Breast epithelium (tissue), 4 donors: ENCODE data around the gene CNN1. TPM values are rescaled to one million over a fixed set of nuclear protein-coding genes. Genes with fewer than 3 reads are reported as not detected.
"Not testable (repeated sequence)": the region's sequence is repeated elsewhere in the genome, so short reads cannot be mapped to it uniquely, and the experiment has no call there.

ENCODE experiments used
- DNase-seq, 2 donors: peaks; one replicate each; pipeline ENCODE4 v3.0.0-alpha.2; 2019; ENCODE audit warnings: low spot score in 2 of 2
- H3K27ac ChIP-seq, 2 donors: fragments of 200-600 bp; sonication (generic) in 1 of 2; one replicate each; pipeline ENCODE4 v1.5.1; 2016 to 2019; ENCODE audit warnings: mild to moderate bottlenecking in 1 of 2
- H3K27me3 ChIP-seq, 2 donors: fragments of 200-600 bp; sonication (generic) in 1 of 2; one replicate each; pipeline versions ENCODE4 v1.5.1 to v1.6.0; 2017 to 2019; ENCODE audit warnings: control low read depth in 1 of 2, mild to moderate bottlenecking in 1 of 2
- H3K36me3 ChIP-seq: fragments of 200-600 bp; one replicate; pipeline ENCODE4 v1.5.1; 2019
- H3K4me1 ChIP-seq, 2 donors: fragments of 200-600 bp; sonication (generic); one replicate each; pipeline ENCODE4 v1.5.1; 2016 to 2019; ENCODE audit warnings: control low read depth in 1 of 2
- H3K4me3 ChIP-seq, 3 donors: fragments of 200-600 bp; sonication (generic); 1 replicate in 2 of 3; 2 replicates in 1 of 3; pipeline ENCODE4 v1.5.1; 2016 to 2019; ENCODE audit warnings: mild to moderate bottlenecking in 3 of 3, moderate library complexity in 2 of 3
- H3K9me3 ChIP-seq, 2 donors: fragments of 200-600 bp; sonication (generic) in 1 of 2; one replicate each; pipeline ENCODE4 v1.5.1; 2016 to 2019; ENCODE audit warnings: control low read depth in 1 of 2
- CTCF ChIP-seq, 3 donors: fragments of 450-650 bp; IDR thresholded peaks; one replicate each; pipeline ENCODE4 v1.5.1; 2016 to 2017; ENCODE audit warnings: antibody characterized with exemption in 3 of 3, mild to moderate bottlenecking in 3 of 3, moderate library complexity in 3 of 3
- POLR2A ChIP-seq: fragments of 450-650 bp; IDR thresholded peaks from one replicate; pipeline ENCODE4 v1.6.1; 2016; ENCODE audit warnings: antibody characterized with exemption, mild to moderate bottlenecking, moderate library complexity
- POLR2AphosphoS5 ChIP-seq, 3 donors: sonication (generic); formaldehyde crosslinking; IDR thresholded peaks; one replicate each; pipeline ENCODE4 v1.6.1; 2017; ENCODE audit warnings: antibody characterized with exemption in 3 of 3
- intact Hi-C: fragments of 100-400 bp; cut with DNase I; formaldehyde crosslinking; loops from one replicate; pipeline ENCODE4 v1.15.1; 2023; ENCODE audit warnings: low total_unique reads
- total RNA-seq, 3 donors: library from RNA; depleted of rRNA; stranded (reverse); fragments of >200 nt; gene quantifications; one replicate each; pipeline ENCODE4 v1.1.0, GENCODE V29; 2016

Gene CNN1
- total RNA-seq, 3 donors from 2014 or later, result 2.2 to 106 (median 74.3) TPM

- H3K4me1 ChIP-seq, result no peaks in the 10 kb centered on the region
- H3K27me3 ChIP-seq, result no peaks in the 10 kb centered on the region
- H3K36me3 ChIP-seq, result no peaks in the 10 kb centered on the region
- no peak for DNase-seq
- no peak overlapping the region for H3K27ac ChIP-seq
- no peak for TF ChIP-seq CTCF (IDR thresholded peaks at IDR 0.05)
- TF ChIP-seq POLR2A, result no peak
- TF ChIP-seq POLR2AphosphoS5 (IDR thresholded peaks at IDR 0.05), result no peak
- intact Hi-C loops, result no loop called here
- no peaks in the 10 kb centered on the region for H3K9me3 ChIP-seq
- no peak overlapping the region for H3K4me3 ChIP-seq
These were observed 27.5 kb downstream of the CNN1 start for GRCh38 chr19:11566164-11566563.

- H3K4me1 ChIP-seq, result no peaks in the 10 kb centered on the region
- no peaks in the 10 kb centered on the region for H3K36me3 ChIP-seq
- DNase-seq, result no peak
- H3K9me3 ChIP-seq, result no peaks in the 10 kb centered on the region
- no peaks in the 10 kb centered on the region for H3K27me3 ChIP-seq
- no peak overlapping the region for H3K4me3 ChIP-seq
- TF ChIP-seq POLR2A (no peak), CTCF (IDR thresholded peaks at IDR 0.05) (no peak), POLR2AphosphoS5 (IDR thresholded peaks at IDR 0.05) (no peak)
- intact Hi-C loops, result no loop called here
- no peak overlapping the region for H3K27ac ChIP-seq
These were observed 31.4 kb downstream of the CNN1 start for GRCh38 chr19:11570039-11570462.

- intact Hi-C loops, H3K27me3 ChIP-seq, H3K4me3 ChIP-seq, H3K36me3 ChIP-seq, H3K4me1 ChIP-seq, H3K9me3 ChIP-seq, DNase-seq, H3K27ac ChIP-seq: not testable (repeated sequence)
These were observed 34.7 kb downstream of the CNN1 start for GRCh38 chr19:11573354-11573753.

- H3K36me3 ChIP-seq, H3K27ac ChIP-seq, H3K27me3 ChIP-seq, intact Hi-C loops, DNase-seq, H3K4me3 ChIP-seq, H3K9me3 ChIP-seq, H3K4me1 ChIP-seq: not testable (repeated sequence)
These were observed 35.1 kb downstream of the CNN1 start for GRCh38 chr19:11573763-11574162.

GRCh38 chr19:11574689-11575088 is 36.0 kb downstream of the CNN1 start:
- H3K27ac ChIP-seq, result no peak overlapping the region
- H3K36me3 ChIP-seq, result no peaks in the 10 kb centered on the region
- TF ChIP-seq CTCF (IDR thresholded peaks at IDR 0.05) (no peak), POLR2AphosphoS5 (IDR thresholded peaks at IDR 0.05) (no peak), POLR2A (no peak)
- H3K4me3 ChIP-seq, result no peak overlapping the region
- H3K4me1 ChIP-seq, result no peaks in the 10 kb centered on the region
- no peak for DNase-seq
- no peaks in the 10 kb centered on the region for H3K27me3 ChIP-seq
- no peaks in the 10 kb centered on the region for H3K9me3 ChIP-seq
- intact Hi-C loops, result no loop called here

- Histone ChIP-seq H3K36me3 (no peaks in the 10 kb centered on the region), H3K27me3 (no peaks in the 10 kb centered on the region), H3K27ac (peak overlapping the region in 1 of 2 donors; percentile 55), H3K4me1 (no peaks in the 10 kb centered on the region), H3K9me3 (no peaks in the 10 kb centered on the region), H3K4me3 (no peak overlapping the region)
- TF ChIP-seq POLR2A (no peak), POLR2AphosphoS5 (IDR thresholded peaks at IDR 0.05) (no peak), CTCF (IDR thresholded peaks at IDR 0.05) (no peak)
- intact Hi-C loops, result no loop called here
- no peak for DNase-seq
These were observed 37.6 kb downstream of the CNN1 start for GRCh38 chr19:11576227-11576626.
